GM18907 (cell line): ENCODE measurements around the gene RHOV.
A peak's percentile ranks its signal among the peaks of the same experiment; 100 is the strongest.

Experiments used
- ATAC-seq: cut with Tn5 transposase; IDR thresholded peaks from one replicate; pipeline ENCODE4 v1.9.1; 2021; ENCODE audit warnings: mild to moderate bottlenecking, moderate library complexity; ENCODE audit not compliant: unreplicated experiment

RHOV gene

GRCh38 chr15:40904552-40905201 lies 30.6 kb upstream of the RHOV start:
- ATAC-seq = no peak

DNA sequence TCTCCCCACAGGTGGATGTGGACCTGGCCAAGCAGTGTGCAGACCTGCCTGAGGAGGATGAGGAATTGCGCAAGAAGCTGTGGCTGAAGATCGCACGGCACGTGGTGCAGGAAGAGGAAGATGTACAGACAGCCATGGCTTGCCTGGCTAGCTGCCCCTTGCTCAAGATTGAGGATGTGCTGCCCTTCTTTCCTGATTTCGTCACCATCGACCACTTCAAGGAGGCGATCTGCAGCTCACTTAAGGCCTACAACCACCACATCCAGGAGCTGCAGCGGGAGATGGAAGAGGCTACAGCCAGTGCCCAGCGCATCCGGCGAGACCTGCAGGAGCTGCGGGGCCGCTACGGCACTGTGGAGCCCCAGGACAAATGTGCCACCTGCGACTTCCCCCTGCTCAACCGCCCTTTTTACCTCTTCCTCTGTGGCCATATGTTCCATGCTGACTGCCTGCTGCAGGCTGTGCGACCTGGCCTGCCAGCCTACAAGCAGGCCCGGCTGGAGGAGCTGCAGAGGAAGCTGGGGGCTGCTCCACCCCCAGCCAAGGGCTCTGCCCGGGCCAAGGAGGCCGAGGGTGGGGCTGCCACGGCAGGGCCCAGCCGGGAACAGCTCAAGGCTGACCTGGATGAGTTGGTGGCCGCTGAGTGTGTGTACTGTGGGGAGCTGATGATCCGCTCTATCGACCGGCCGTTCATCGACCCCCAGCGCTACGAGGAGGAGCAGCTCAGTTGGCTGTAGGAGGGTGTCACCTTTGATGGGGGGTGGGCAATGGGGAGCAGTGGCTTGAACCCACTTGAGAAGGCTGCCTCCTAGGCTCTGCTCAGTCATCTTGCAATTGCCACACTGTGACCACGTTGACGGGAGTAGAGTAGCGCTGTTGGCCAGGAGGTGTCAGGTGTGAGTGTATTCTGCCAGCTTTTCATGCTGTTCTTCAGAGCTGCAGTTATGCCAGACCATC lies 28.8 kb upstream of the RHOV start:
- no peak for ATAC-seq

GRCh38 chr15:40901053-40901443 lies 27.0 kb upstream of the RHOV start:
- no peak for ATAC-seq

DNA sequence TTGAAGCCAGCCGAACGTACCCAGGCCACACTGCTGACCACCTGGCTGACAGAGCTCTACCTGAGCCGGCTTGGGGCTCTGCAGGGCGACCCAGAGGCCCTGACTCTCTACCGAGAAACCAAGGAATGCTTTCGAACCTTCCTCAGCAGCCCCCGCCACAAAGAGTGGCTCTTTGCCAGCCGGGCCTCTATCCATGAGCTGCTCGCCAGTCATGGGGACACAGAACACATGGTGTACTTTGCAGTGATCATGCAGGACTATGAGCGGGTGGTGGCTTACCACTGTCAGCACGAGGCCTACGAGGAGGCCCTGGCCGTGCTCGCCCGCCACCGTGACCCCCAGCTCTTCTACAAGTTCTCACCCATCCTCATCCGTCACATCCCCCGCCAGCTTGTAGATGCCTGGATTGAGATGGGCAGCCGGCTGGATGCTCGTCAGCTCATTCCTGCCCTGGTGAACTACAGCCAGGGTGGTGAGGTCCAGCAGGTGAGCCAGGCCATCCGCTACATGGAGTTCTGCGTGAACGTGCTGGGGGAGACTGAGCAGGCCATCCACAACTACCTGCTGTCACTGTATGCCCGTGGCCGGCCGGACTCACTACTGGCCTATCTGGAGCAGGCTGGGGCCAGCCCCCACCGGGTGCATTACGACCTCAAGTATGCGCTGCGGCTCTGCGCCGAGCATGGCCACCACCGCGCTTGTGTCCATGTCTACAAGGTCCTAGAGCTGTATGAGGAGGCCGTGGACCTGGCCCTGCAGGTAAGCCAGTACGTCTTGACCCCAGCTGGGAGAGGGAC lies 26.4 kb upstream of the RHOV start:
- no peak for ATAC-seq

GRCh38 chr15:40899536-40900207 lies 25.6 kb upstream of the RHOV start:
- ATAC-seq = no peak

DNA sequence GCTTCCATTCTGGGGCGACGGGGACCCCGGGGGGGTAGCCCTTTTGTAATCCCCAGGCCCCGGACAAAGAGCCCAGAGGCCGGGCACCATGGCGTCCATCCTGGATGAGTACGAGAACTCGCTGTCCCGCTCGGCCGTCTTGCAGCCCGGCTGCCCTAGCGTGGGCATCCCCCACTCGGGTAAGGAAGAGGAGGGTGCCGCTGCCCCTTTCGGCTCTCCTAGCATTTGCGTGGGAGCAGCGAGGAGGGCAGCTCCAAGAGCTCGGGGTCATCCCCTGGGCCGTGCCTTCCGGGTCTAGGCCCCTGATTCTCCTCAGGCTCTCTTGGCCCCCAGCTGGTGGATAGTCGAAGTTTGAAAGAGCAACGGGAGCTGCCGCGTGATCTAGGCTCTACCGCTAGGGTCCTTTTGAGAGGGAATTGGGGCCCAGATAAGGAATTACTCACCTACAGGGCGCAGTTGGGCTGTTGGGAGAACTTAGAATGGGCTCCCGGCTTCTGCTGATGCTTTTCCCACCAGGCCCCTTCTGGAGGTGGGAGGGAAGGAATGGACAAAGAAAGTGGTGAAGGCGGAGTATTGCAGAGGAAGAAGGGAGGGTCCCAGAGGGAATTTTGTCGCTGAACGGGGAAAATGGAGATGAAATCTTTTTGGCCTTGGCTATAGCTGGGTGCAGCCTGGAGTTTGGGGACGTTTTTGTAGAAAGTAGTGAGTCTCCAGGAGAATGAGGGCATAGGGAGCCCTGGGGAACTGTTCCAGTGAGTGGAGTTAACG lies 20.8 kb upstream of the RHOV start:
- ATAC-seq = peak; percentile 45

- ATAC-seq = peak; percentile 83
These were observed 20.0 kb upstream of the RHOV start, which contains the start of gene VPS18 for GRCh38 chr15:40893733-40894680. VPS18 (plus strand) TSS chr15:40894450; CDS start chr15:40894769, 319 bp downstream.

DNA sequence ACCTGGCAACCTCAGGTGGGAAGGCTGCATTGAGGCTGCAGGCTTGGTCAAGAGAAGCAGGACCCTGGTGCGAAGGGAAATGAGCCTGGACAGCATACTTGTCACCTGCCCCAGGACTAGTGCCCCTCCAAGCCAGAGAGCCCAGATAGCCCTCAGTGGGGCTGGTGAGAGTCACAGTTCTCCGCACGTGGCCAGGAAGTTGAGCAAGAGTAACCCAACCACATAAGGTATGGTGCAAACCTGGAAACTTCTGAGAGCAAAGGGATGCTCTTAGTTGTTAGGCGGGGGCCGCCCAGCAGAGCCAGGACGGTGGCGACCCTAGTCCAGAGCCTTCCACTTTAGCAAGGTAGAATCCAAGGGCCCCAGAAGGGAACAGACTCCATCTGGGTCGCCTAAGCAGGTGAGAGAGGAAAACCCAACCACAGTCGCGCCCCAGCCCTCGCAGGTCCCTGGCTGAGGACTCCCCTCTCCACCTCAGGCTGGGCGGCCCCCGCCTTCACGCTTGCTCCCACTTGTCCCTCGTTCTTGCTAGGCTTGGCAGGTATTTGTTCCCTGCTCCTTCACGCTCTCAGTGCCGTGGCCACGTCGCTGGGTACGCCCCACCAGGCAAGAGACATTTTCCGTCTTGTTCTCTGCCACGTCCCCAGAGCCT lies 19.1 kb upstream of the RHOV start:
- ATAC-seq = no peak

DNA sequence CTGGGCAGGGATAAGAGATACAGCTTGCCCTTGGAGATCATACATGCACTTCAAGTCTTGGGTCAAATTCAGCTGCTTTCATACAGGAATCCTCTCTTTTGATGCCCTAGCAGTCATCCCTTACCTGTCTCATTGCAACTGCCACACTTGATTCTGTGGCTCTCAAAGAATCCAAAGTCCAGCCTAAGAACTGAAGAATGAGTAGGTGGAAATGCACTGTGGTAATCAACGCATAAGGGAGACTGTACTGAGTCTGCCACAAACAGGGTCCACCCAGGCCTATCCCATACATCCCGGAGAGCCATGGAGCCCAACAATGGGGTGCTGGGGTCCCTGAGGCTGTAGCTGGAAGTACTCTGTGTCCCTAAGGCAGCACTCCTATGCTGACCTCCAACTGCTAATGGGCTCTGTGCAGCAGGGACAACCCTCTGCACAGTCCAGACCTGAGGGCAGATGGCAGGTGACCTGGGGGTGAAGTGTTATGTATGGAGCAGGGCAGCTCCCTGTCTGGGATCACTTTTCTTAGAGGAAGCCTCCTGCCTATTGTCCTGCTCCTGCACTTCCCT lies 18.5 kb upstream of the RHOV start:
- ATAC-seq = no peak

DNA sequence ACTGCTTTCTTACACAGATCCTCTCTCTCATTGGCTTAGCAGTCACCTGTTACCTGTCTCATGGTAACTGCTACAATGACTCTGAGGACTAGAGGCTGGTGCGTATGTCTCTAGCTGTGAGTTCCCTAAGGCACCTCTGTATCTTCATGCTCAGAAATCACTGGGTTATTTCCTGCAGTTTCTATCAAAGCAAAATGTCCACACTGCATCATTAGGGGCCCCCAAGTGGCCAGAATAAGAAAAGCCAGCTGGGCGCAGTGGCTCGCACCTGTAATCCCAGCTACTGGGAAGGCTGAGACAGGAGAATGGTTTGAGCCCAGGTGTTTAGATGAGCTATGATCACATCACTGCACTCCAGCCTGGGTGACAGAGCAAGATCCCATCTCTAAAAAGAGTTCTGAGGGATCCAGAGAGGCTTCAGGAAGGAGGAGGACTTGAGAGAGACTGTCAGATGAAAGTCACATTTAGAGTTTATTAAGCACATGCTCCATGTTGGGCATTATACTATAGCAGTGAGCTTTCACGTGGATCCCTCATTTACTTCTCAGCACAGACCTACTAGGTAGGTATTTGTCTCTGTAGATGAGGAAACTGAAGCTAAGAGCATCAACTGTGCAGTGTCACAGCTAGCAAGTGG lies 17.9 kb upstream of the RHOV start:
- no peak for ATAC-seq

GRCh38 chr15:40891138-40891537 lies 17.1 kb upstream of the RHOV start:
- no peak for ATAC-seq

GRCh38 chr15:40889112-40889511 lies 15.1 kb upstream of the RHOV start:
- ATAC-seq = no peak

DNA sequence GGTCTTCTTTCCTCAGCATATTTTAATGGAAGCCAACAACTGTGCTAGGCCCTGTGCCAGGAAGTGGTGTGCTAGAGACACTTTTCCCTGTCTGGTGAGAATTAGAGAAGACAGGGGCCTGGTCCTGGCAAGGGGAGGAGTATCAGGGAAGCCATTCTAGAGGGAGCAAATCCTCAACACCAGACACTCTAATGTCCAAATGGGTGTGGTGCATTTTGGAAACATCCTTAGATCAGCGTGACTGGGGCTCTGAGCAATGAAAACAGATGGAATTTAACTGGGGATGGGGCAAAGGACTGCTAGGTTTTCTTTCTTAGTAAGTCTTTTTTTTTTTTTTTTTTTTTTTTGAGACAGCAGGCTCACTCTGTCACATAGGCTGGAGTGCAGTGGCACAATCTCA lies 12.6 kb upstream of the RHOV start:
- ATAC-seq = no peak

DNA sequence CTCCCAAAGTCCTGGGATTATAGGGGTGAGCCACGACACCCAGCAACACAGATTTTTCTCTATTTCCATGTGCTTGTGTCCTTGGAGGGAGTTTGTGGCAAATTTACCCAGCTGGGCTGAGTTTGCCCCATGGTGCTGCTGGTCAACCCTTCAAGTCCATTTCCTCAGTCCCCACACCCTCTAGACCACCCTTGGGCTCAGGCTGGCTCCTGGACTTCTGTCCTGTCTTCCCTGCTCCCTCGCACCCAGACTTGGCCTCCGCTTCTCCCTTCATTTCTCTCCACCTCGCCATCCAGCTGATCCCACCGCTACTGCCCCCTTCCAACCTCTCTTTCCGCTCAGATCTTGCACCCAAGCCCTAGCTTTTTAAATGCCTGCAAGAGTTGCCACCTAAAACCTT lies 7.3 kb upstream of the RHOV start:
- ATAC-seq = no peak

GRCh38 chr15:40879609-40880008 lies 5.6 kb upstream of the RHOV start:
- ATAC-seq = no peak

GRCh38 chr15:40878785-40879184 lies 4.8 kb upstream of the RHOV start:
- ATAC-seq = peak; percentile 70

DNA sequence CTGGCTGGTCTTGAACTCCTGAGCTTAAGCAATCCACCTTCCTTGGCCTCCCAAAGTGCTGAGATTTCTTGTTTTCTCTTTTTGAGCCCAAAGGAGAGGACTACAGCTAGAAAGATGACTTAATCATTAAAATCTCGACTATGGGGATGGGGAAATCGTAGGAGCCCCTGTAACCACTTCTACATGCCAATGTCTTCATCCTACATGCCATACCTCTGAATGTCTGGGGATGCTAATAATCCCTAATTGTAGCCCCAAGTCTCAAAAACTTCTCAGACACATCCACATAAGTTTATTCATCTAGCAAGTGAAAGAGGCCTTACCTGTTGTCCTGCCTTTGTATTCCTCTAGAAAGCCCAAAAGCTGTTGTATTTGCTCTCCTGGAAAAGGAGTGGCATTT lies 3.7 kb upstream of the RHOV start:
- no peak for ATAC-seq
